Measurements from ENCODE around the gene AHCYL2. TPM values are rescaled to one million over a fixed set of nuclear protein-coding genes. Genes with fewer than 3 reads are reported as not detected.

AHCYL2 gene
- total and polyA plus RNA-seq, 4 donors: 2.0 to 10.0 (median 3.6) TPM

DNA sequence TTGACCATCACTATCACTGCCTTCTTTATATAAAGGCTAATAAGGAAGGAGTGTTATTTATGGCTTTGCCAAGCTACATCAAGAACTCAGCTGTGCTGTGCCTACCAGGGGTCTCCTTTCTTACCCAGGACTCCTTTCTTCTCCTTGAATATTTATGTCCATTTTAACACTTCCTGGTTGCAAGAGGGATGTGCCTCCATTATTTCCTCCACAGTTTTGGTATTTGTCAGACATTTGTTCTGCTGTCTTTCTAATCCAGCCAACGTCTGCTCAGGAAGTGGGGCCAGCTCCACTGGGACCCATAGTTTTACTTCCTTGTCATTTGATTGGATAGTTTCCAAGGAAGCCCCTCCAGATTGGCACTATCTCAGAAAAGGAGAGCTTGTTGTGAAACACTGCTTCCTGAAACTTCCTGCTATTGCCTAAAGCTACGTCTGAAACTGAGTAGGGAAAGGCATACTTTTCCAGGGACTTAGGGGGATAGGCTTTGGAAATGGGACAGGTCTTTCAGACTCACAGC lies 202.8 kb downstream of the AHCYL2 start:
- no peak overlapping the region for H3K9ac ChIP-seq (ENCODE audit: low read depth in 1 of 2, low read length in 2 of 2)
- no peak overlapping the region for H3K27ac ChIP-seq (ENCODE audit: low read depth in 1 of 2, low read length in 2 of 2)
- TF ChIP-seq, protein P1, sequence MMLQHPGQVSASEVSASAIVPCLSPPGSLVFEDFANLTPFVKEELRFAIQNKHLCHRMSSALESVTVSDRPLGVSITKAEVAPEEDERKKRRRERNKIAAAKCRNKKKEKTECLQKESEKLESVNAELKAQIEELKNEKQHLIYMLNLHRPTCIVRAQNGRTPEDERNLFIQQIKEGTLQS (IDR thresholded peaks at IDR 0.05): no peak
- TF ChIP-seq GABPA (IDR thresholded peaks at IDR 0.05 in 1 of 2, conservative IDR thresholded peaks at IDR 0.05 in 1 of 2): no peak
- DNase-seq (ENCODE audit: low spot score): no peak
- no peaks in the 10 kb centered on the region for H3K27me3 ChIP-seq (ENCODE audit: control insufficient read depth in 4 of 4, insufficient read depth in 4 of 4, low read length in 3 of 4)
- H3K4me3 ChIP-seq (ENCODE audit: low read depth in 1 of 3, low read length in 3 of 3): no peak overlapping the region
- H3K4me1 ChIP-seq (ENCODE audit: control insufficient read depth in 4 of 4, insufficient read depth in 4 of 4, low read length in 3 of 4): no peaks in the 10 kb centered on the region
- H3K9me3 ChIP-seq (ENCODE audit: control insufficient read depth in 4 of 4, low read length in 3 of 4): no peaks in the 10 kb centered on the region
- H3K36me3 ChIP-seq (ENCODE audit: control insufficient read depth in 4 of 4, insufficient read depth in 3 of 4, low read depth in 1 of 4, low read length in 3 of 4): peaks cover 4 to 17% (median 9%) of the 10 kb centered on the region in 4 donors
- 76% methylated on average over 2 of the region's 2 CpGs for WGBS

DNA sequence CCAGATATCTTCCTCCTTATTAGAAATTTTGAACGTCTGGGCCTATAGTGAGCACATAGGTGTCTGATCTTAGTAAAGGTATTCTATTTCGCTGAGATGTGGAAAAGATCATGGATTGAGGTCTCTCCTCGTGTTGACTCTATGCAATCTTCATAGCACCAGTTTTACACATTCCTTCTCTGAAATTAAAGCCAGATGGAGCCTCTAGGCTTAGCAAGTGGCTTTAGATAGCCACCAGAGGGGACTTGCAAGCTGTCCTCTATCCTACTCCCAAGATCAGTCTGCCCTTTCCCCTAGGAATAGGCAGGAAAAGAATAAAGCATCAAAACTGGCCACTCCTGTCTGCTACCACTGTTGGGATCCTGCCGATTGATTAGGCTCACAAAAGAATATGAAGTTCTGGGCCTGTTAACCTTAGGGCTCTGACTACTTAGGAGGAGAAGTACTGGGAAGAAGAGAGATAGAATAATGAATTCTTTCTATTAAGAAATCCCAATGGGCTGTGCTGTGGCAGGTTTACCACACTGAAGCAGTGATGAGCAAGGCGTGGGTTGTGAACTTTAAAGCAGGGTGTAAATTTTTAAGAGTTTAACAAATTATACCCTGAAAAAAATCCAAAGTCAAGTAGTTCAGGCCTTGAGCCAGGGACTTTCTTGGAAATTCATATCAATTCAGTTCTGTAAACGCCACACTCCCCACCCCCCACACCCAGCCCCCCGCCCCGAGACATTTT lies 207.2 kb downstream of the AHCYL2 start:
- Histone ChIP-seq H3K9me3 (ENCODE audit: control insufficient read depth in 4 of 4, low read length in 3 of 4) (no peaks in the 10 kb centered on the region), H3K4me1 (ENCODE audit: control insufficient read depth in 4 of 4, insufficient read depth in 4 of 4, low read length in 3 of 4) (peaks cover 3 to 14% (median 12%) of the 10 kb centered on the region in 4 donors), H3K36me3 (ENCODE audit: control insufficient read depth in 4 of 4, insufficient read depth in 3 of 4, low read depth in 1 of 4, low read length in 3 of 4) (peaks cover 0 to 4% (median 0%) of the 10 kb centered on the region in 4 donors), H3K27me3 (ENCODE audit: control insufficient read depth in 4 of 4, insufficient read depth in 4 of 4, low read length in 3 of 4) (no peaks in the 10 kb centered on the region), H3K9ac (ENCODE audit: low read depth in 1 of 2, low read length in 2 of 2) (no peak overlapping the region), H3K27ac (ENCODE audit: low read depth in 1 of 2, low read length in 2 of 2) (no peak overlapping the region), H3K4me3 (ENCODE audit: low read depth in 1 of 3, low read length in 3 of 3) (no peak overlapping the region)
- WGBS: 90% methylated on average over 8 of the region's 8 CpGs
- TF ChIP-seq EGR1 (IDR thresholded peaks at IDR 0.05; ENCODE audit: low read depth in 2 of 2): no peak
- TF ChIP-seq SP1 (IDR thresholded peaks at IDR 0.05): no peak
- TF ChIP-seq RXRA (IDR thresholded peaks at IDR 0.05): no peak
- no peak for TF ChIP-seq HNF4A (conservative IDR thresholded peaks at IDR 0.05)
- TF ChIP-seq FOXA2 (IDR thresholded peaks at IDR 0.05): no peak
- no peak for TF ChIP-seq FOXA1 (IDR thresholded peaks at IDR 0.05)
- TF ChIP-seq, protein P2, sequence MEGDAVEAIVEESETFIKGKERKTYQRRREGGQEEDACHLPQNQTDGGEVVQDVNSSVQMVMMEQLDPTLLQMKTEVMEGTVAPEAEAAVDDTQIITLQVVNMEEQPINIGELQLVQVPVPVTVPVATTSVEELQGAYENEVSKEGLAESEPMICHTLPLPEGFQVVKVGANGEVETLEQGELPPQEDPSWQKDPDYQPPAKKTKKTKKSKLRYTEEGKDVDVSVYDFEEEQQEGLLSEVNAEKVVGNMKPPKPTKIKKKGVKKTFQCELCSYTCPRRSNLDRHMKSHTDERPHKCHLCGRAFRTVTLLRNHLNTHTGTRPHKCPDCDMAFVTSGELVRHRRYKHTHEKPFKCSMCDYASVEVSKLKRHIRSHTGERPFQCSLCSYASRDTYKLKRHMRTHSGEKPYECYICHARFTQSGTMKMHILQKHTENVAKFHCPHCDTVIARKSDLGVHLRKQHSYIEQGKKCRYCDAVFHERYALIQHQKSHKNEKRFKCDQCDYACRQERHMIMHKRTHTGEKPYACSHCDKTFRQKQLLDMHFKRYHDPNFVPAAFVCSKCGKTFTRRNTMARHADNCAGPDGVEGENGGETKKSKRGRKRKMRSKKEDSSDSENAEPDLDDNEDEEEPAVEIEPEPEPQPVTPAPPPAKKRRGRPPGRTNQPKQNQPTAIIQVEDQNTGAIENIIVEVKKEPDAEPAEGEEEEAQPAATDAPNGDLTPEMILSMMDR (IDR thresholded peaks at IDR 0.05; ENCODE audit: low read depth, low read length, missing input control): no peak
- no peak for TF ChIP-seq HNF4G (IDR thresholded peaks at IDR 0.05)
- TF ChIP-seq, protein P3, sequence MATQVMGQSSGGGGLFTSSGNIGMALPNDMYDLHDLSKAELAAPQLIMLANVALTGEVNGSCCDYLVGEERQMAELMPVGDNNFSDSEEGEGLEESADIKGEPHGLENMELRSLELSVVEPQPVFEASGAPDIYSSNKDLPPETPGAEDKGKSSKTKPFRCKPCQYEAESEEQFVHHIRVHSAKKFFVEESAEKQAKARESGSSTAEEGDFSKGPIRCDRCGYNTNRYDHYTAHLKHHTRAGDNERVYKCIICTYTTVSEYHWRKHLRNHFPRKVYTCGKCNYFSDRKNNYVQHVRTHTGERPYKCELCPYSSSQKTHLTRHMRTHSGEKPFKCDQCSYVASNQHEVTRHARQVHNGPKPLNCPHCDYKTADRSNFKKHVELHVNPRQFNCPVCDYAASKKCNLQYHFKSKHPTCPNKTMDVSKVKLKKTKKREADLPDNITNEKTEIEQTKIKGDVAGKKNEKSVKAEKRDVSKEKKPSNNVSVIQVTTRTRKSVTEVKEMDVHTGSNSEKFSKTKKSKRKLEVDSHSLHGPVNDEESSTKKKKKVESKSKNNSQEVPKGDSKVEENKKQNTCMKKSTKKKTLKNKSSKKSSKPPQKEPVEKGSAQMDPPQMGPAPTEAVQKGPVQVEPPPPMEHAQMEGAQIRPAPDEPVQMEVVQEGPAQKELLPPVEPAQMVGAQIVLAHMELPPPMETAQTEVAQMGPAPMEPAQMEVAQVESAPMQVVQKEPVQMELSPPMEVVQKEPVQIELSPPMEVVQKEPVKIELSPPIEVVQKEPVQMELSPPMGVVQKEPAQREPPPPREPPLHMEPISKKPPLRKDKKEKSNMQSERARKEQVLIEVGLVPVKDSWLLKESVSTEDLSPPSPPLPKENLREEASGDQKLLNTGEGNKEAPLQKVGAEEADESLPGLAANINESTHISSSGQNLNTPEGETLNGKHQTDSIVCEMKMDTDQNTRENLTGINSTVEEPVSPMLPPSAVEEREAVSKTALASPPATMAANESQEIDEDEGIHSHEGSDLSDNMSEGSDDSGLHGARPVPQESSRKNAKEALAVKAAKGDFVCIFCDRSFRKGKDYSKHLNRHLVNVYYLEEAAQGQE (IDR thresholded peaks at IDR 0.05): no peak
- TF ChIP-seq, protein P4, sequence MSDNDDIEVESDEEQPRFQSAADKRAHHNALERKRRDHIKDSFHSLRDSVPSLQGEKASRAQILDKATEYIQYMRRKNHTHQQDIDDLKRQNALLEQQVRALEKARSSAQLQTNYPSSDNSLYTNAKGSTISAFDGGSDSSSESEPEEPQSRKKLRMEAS (IDR thresholded peaks at IDR 0.05): no peak
- TF ChIP-seq TAF1 (conservative IDR thresholded peaks at IDR 0.05): no peak
- no peak for TF ChIP-seq RAD21 (IDR thresholded peaks at IDR 0.05)
- no peak for TF ChIP-seq JUND (IDR thresholded peaks at IDR 0.05)
- no peak for DNase-seq (ENCODE audit: low spot score)
